GM19240 (cell line): Measurements from ENCODE around the gene ABCC8.

Experiments
- DNase-seq: peaks from one replicate; pipeline ENCODE4 v3.0.0; 2011; ENCODE audit warnings: low spot score; ENCODE audit not compliant: insufficient read length

Gene ABCC8

DNA sequence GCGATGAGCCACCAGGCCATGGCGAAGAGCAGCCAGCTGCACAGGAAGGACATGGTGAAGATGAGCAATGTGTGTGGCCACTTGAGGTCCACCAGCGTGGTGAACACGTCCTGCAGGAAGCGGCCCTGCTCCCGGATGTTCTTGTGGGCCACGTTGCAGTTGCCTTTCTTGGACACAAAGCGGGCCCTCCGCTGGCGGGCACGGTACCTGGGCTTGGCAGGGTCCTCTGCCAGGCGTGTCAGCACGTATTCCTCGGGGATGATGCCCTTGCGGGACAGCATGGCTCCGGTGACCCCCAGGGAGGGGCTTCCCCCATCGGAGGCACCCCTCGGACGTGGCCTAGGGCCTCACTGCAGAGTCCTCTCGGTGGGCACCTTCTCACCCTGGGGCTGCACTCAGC, 88.8 kb downstream of the ABCC8 start:
- no peak for DNase-seq

DNA sequence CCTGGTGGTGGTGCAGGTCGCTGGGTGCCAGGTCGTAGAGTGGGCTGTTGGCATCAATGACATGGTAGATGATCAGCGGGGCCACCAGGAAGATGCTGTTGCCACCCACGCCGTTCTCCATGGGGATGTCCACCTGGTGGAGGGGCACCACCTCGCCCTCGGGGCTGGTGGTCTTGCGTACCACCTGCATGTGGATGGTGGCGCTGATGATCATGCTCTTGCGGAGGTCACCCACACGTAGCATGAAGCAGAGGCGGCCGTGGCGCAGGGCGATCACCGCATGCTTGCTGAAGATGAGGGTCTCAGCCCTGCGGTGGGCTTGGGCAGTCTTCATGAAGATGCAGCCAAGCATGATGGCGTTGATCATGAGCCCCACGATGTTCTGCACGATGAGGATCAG, 89.4 kb downstream of the ABCC8 start:
- DNase-seq: no peak

DNA sequence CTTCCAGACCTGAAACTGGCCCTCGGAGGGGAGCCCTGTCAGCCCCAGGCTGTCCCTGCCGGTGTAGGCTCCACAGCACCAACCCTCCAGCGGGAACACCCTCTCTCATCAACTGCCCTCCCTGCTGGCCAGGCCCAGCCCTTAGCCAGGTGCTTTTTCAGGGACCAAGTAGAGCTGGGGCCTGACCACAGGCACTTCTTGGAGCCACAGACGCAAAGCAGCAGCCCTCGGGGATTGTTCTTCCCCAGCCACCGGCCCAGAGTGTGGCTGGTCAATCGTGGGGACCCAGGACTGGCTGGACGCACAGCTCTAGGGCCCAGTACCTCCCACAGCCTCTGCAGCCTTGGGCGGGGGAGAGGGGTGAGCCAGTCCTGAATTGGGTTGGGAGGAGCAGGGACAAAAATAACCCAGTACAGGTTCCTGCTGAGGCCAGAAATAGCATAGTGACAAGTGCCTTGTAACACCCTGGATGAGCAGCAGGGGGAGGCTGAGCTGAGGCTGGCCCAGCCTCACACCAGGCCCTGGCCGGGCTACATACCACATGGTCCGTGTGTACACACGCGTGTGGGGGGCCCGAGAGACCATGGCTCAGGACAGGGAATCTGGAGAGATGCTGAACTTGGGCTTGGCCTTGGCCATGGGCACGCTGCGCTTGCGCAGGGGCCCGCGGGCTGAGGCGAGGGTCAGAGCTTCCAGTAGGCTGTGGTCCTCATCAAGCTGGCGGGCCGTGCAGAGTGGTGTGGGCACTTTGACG, 90.1 kb downstream of the ABCC8 start:
- DNase-seq: no peak

DNA sequence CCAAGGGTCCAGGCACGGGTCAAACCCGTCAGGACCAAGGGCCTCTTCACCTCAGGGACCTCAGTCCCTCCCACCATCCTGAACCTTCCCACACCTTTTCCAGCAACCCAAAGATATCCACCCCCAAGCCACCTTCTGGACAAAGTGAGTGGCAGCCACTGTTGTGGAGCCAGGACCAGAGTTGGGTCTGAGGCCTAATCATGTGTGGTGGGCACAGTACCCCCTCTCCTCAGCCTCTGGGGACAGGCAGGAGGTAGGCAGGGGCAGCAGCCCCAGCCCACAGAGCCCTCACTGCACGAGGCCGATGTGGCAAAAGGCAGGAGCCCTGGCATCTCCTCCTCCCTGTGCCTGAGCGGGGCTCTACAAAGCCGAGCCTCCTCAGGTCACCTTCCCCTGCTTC, 90.7 kb downstream of the ABCC8 start:
- DNase-seq: no peak

DNA sequence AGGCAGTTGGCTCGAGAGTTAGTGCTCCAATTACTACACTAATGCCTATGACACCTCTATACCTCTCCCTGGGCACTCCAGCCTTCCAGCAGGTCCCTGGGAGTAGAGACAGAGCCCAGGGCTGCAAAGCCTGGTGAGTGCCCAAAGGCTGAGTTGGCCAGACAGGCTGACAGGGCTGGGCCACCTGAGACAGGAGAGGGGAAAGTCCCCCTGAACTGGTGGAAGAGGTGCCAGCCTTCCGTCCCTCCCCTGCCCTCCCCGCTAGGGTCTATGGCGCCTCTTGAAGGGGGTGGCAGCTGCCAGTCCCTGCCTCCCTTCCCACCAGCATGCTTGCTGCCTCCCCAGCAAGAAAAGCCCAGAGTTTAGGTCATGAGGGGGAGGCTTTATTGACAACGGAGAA, 91.2 kb downstream of the ABCC8 start:
- no peak for DNase-seq

DNA sequence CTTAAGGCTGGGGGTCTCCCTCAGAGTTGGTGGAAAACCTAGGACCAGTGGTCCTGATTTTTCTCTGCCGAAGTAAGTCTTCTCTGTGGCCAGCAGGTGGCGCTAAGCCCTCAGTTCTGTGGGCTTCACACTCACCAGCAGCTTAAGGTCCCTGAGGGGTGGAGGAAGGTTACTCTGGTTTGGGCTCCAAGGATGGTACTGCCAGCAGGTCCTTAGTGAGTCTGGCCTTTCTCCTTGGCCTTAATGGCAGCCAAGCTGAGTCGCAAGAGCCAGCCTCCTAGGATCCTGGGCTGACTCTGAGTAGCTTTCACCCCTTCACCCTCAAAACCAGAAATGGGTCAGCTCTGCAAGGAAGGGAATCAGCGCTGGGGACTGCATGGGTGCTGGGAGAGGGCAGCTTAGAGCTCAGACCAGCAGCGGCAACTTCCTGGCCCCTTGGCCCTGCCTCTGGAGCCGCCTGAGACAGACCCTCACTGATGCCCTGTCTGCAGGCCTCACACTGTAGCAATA, 92.6 kb downstream of the ABCC8 start:
- peak; percentile 56 for DNase-seq

DNA sequence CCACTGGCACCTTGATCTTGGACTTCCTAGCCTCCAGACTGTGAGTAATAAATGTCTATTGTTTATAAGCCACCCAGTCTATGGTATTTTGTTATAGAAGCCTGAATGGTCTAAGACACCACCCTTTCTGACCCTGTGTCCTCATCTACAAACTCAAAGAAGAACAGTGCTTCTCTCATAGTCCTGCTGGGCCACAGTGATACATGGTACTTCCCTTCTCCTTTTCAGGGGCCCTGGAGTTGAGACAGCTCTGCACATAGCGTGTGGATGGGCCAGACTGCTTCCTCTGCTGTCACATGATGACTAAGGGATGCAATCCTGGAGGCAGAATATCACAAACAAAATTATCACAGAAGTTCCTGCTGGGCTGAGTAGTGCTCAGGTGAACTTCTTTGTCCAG, 93.2 kb downstream of the ABCC8 start:
- no peak for DNase-seq

DNA sequence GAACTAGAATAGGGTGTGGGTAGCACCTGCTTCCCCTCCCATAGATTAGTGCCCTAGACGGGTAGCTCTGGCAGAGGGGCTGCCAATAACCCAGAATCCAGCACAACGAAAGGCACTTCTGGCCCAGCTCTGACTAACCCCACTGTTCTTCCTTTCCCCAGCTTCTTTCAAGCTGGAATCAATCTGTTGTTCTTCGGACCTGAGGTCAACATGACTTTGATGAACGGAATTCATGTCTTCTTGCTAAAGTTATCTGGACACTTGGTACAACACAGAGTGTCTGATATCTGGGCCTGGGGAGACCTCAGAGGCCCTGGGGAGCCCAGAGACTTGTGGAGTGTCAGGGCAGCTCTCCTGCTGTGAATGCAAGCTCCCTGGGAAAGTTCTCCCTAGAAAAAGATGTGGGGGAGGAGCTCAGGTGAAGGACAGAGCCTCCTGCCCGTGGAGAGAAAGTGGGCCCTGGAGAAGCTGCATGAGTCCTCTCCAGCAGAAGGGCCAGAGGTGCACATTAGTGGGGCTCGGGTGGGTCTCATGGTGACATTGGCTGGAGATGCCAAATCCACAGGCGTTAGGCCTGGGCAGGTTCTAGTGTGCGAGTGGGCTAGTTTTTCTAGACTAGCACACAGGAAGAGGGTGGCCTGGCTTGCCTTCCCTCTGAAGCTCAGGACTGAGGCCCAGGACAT, 94.5 kb downstream of the ABCC8 start:
- DNase-seq: no peak

DNA sequence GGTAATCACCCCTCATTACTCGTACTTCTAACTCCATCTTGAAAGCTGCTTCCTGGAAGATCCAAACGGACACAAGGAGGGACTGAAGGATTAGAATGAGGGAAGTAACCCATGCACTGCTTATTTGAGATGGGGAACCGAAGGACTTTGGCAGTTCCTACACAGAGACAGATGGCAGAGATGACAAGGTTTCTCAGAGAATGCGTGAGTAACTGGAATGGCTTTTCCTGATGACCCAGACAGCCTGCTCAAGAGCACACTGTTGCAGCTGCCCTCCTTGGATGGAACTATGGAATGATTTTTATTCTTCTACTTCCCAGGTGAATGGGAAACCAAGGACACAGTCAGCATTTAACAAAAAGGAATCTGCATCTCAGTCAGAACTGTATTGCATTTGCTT, 95.5 kb downstream of the ABCC8 start:
- DNase-seq: no peak

DNA sequence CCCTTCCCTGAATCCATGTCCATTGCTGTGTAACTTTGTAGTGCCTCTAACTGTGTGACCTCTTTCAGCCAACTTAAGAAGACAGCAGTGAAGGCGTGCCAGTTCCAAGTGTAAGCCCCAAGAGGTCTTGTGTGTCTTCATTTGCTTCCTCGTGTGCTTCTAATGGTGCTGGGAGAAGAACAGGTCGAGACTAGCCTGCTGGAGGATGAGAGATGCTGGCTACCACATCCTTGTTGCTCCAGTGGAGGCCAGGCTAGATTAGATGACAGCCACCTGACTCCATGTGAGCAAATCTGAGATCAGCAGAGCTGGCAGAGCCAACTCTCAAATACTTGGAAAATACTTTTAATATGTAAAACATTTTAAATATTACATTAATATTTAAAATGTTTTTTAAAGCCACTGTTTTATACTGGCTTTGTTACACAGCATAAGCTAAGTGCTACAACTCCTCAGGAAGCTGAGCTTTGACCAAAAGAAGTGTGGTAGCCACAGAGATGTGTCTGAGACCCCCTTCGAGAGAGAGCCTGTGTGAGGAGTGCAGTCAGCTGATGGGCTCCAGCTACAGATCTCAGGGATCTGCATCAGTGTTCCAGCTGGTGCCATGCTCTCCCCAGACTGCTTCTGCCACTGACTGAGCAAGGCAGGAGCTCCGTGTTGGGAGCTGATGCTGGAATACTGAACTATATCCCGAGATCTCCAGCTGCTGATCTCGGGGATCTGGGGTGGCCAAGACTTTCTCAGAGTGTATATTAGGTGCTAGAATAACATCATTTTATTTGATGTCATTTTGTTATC, 97.1 kb downstream of the ABCC8 start:
- no peak for DNase-seq

DNA sequence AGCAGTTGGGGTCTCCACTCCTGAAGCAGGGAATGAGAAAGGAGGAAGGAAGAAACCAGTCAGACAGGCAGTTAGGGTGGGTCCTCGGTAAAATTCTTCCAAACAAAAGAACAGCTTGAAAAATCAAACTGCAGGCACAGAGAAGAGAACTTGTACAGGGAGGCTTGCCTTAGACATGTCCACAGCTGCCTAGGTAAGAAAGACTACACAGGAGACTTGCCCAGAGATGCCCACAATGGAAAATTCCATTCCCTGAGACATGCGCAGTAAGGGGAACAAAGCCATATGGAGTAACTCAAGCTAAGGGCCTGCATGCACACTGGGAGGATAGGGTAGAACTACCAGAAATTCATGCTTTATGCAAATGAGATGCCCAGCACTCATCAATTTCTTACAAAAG, 98.0 kb downstream of the ABCC8 start:
- no peak for DNase-seq

DNA sequence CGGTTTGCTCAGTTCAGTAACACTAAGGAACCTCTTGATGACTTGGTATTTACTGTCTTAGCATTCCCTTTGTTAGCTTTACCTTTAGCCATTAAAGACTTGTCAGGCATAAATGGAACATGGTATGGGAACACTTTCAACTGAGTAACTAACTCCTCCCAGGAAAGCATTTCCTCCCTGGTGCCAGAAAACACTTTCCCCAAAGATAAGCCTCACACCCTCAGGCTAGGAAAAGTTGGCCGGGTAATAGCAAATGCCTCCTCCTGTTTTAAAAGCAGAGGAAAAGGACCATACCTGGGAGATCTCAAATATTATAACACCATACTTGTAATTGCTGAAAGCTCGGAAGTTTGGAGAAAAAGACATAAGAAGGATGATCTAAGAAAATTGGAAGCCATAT, 100.2 kb downstream of the ABCC8 start:
- no peak for DNase-seq

DNA sequence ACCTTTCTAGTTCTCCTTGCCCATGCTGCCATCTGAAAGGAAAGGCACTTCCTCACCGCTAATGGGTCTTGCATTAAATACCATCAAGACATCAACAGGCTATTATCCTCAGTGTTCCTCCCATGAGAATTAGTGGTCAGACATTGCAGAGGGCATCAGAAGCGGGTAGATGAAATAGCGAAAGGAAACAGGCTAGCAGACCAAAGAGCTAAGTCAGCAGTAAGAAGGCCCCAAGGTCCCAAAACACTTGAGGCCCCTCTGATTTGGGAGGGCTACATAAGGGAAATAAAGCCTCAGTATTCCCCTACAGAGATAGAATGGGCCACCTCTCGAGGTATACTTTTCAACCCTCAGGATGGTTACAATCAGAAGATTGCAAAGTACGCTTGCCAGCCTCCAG, 101.1 kb downstream of the ABCC8 start:
- no peak for DNase-seq

DNA sequence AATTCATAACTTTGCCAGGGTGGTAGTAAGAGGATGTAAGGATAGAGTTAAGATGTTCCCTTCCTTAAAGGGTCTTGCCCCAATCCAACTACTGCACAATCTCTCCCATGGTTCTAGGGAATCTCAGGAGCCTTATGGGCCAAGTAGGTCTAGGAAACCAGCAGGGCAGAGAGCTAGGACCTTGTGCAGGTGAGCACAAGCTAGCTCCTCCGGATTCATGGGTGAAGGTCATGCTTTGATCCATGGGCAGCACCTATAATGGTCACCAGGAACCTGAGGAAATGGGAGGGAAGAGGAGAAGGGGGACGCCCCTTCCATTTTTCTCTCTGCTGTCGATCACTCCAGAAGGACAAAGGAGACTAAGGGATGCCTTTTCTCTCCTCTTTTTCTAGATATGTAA, 105.0 kb downstream of the ABCC8 start:
- DNase-seq: no peak

DNA sequence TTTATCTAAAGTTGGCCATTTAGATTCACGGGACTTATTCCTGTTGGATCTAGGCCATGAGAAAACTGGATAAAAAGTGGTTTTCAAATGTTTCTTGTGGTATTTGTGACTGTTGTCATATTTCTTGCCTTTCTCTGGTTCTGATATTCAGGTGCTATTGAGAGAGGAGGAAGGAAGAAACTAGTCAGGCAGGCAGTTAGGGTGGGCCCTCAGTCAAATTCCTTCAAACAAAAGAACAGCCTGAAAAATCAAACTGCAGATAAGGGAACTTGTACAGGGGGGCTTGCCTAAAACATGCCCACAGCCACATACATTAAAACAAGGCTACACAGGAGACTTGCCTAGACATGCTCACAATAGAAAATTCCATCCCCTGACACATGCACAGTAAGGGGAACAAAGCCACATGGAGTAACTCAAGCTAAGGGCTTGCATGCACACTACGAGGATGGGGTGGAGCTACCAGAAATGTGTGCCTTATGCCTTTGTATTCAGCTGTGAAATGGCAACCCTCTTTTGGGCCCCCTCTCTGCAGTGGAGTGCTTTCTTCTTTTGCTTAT, 106.9 kb downstream of the ABCC8 start:
- DNase-seq: no peak

DNA sequence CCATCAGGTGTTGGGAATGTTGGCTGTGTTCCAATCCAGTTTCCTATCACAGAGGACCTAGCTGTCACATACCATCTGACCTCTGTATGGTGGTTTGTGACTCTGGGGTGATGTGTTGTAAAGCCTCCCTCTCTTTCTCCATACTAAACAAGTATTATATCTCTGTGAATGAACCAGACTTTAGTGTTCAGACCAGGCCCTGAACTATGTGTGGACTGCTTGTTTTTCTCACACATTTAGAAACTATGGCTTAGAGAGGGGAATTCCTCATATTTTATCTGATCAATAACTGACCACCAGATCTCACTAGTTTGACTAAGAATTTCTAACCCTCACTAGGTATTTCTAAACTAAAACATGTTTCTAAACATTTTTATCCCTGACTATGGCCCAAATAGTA, 107.6 kb downstream of the ABCC8 start:
- DNase-seq: no peak

DNA sequence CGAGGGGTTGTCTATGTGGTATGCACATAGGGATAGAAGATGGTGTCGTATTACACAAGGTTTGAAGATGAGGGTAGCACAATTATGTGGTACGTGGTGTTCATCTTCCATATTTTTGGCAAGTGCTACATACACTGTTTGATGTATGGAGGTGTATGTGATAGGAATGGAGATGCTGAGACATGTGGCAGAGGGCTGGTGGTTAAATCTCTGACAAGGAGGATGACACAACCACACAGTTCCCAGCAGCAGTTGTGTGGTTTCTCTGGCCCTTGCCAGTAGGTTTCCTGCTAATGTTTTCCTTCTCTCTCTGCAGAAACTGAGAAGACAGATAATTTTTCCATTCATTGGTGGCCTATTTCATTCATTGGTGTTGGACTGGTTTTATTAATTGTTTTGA, 108.1 kb downstream of the ABCC8 start:
- no peak for DNase-seq

DNA sequence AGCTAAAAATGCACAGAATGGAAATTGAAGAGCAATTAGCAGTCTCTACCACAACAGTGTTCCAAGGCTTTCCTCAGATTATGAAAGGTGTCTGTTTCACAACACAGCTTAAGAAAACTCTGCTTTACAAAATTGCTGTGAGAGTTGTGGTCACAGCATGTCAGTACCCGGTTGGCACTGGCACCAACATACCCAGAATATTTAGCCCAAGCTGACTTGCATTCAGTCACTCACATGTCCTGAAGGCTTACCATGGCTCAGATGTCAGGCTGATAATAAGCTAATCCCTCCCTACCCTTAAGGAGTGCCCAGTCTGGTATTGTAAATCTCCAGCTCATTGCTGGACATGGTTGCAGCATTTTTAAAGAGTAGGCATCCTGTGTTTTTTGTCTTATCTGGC, 110.2 kb downstream of the ABCC8 start:
- no peak for DNase-seq

DNA sequence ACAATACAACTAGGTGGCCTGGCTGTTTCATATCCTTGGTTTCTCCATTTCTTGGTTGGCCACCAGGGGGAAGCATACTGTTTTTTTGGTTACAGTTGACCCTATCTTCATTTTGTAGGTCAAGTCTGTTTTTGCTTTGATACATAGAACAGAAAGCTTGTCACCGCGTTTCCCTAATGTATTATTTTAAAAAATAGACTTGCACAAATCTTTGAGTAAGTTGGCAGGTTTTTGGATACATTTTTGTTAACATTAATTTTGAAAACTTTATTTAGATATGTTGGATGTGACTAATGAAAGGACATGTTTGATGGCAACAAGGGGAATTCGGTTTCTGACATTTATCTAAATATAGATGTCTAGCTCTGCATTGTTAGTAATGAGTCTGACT, 122.0 kb downstream of the ABCC8 start:
- DNase-seq: peak; percentile 51

DNA sequence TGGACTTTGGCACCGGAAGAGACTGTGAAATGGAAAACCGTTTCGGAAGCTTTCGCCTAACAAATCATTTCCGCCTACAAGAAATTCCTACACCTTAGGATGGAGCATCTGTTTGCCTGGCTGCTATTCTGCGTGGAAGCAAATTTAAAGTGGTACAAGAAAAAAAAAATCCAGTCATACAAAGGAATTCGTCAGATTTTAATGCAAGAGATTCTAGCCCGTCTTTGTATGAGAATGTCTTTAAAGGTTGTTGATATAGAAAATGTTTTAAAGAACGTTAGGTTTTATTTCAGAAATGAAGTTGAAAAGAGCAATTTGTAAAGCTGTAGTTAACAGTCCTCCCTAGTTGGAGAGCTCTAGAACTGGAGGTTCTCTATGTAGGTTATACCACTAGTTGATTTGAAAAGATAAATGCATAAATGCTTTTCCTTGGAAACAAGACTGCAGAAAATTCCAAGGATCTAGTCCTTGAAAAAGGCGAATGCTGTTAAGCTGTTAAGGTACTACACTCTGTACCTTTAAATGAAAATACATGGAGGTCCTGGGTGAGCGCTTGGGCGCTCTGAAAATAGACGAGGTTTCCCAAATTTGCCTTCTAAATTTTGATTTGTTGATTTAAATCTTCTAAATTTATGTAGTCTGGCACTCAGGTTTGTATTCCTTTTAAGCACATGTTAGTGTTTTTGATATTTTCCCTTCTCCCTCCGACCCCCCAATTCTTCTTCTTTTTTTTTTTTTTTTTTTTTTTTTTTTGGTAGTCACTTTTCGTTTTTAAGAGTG, 122.6 kb downstream of the ABCC8 start:
- no peak for DNase-seq
